GM13977 (cell line): Measurements from ENCODE around the gene IFT52.

Source experiments
- DNase-seq: peaks from one replicate; pipeline ENCODE4 v3.0.0; 2012; ENCODE audit warnings: low spot score
- in situ Hi-C: fragments of 300-500 bp; cut with MboI; formaldehyde crosslinking; loops from one replicate; pipeline ENCODE4 v1.12.0; 2022; ENCODE audit warnings: low sequenced_read_pairs, low pct_unique_long_range_greater_than_20kb, mixed read lengths, inconsistent platforms; ENCODE audit not compliant: unreplicated experiment
- TF ChIP-seq, protein P1 (sequence below): IDR thresholded peaks from 2 replicates; pipeline ENCODE4 v1.5.1; 2012; ENCODE audit warnings: mild to moderate bottlenecking, control low read depth; ENCODE audit not compliant: insufficient read depth; ENCODE audit errors: extremely low read depth, missing control alignments

IFT52 gene

DNA sequence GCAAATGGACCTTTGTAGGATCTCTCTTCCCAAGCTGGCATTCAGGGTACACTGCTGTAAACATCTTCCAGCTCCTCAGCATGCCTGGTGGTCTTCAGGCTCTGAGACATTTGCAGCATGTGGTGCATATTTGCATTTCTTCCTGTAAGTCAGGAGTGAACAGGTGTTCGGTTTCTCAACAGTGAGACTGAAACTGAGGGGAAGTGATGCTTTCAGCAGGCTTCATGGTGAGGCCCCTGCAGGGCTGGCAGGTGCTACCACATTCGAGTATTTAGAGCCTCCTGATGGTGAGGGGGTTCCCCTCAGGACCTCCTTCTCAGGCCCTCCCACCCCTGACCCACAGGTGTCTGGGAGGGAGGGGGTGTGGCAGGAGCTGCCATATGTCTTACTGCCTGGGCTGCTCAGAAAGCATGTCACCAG, 91.3 kb downstream of the IFT52 start:
- DNase-seq, result peak; percentile 81
- in situ Hi-C loops, result no loop called here
- TF ChIP-seq, protein P1, sequence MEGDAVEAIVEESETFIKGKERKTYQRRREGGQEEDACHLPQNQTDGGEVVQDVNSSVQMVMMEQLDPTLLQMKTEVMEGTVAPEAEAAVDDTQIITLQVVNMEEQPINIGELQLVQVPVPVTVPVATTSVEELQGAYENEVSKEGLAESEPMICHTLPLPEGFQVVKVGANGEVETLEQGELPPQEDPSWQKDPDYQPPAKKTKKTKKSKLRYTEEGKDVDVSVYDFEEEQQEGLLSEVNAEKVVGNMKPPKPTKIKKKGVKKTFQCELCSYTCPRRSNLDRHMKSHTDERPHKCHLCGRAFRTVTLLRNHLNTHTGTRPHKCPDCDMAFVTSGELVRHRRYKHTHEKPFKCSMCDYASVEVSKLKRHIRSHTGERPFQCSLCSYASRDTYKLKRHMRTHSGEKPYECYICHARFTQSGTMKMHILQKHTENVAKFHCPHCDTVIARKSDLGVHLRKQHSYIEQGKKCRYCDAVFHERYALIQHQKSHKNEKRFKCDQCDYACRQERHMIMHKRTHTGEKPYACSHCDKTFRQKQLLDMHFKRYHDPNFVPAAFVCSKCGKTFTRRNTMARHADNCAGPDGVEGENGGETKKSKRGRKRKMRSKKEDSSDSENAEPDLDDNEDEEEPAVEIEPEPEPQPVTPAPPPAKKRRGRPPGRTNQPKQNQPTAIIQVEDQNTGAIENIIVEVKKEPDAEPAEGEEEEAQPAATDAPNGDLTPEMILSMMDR, result no peak

DNA sequence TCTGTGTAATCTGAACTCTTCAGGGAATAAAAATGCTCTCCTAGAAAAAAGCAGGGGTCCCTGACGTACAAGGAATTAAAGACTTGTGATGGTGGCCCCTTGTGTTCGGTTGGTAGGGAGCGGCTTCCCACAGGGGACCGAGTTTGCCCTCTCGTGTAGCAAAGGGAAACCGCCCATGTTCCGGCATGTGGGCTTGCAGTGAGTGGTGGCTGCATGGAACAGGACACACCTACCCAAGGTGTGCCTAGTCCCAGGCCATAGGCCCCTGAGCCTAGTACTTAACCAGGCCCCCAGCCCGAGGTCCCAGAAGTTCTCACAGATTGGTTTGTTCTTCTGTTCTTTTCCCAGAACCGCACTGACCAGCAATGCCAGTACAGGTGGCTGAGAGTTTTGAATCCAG, 91.7 kb downstream of the IFT52 start:
- in situ Hi-C loops, result no loop called here
- no peak for DNase-seq
- TF ChIP-seq, protein P1, result no peak

- no peak for DNase-seq
- TF ChIP-seq, protein P1, result no peak
- in situ Hi-C loops, result no loop called here
These were observed 96.1 kb downstream of the IFT52 start for GRCh38 chr20:43686820-43687219.

GRCh38 chr20:43689165-43689564, 98.4 kb downstream of the IFT52 start:
- TF ChIP-seq, protein P1, result no peak
- no peak for DNase-seq
- in situ Hi-C loops, result no loop called here

- in situ Hi-C loops, result loop anchor here (10.0 kb wide), 1 partner anchor 156 kb away; no protein-coding TSS in a partner anchor
- TF ChIP-seq, protein P1, result no peak
These were observed 100.3 kb downstream of the IFT52 start for GRCh38 chr20:43690943-43691598.

DNA sequence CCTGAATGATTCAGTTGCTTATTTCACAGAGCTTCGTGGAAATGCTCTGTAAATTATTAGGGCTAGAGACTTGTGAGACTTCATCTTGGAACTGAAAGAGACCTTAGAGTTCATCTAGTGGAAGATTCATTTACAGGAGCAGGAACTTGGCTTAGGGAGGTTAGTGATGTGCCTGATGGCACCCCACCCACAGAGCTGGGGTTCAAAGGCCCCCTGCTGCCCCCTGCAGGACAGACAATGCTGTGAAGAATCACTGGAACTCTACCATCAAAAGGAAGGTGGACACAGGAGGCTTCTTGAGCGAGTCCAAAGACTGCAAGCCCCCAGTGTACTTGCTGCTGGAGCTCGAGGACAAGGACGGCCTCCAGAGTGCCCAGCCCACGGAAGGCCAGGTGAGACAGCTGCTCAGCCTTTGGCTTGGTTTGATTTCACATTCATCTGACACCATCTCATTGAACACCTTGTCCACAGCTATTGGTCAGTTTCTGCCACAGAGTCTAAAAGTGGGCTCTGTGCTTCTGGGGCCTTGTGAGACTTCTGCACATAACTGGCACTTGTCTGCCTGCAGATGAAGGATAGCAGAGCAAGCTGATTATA, 101.3 kb downstream of the IFT52 start:
- peak; percentile 76 for DNase-seq
- TF ChIP-seq, protein P1, result peak; percentile 84
- in situ Hi-C loops, result loop anchor here (10.0 kb wide), 1 partner anchor 157 kb away; no protein-coding TSS in a partner anchor

More at GRCh38 chr20:43690943-43691598, 100.3 kb downstream of the IFT52 start:
- DNase-seq, result no peak
